BLaER1 (cell line): Measurements from ENCODE around the gene APOL6.

Experiments
- H3K27ac ChIP-seq: shearing (Covaris generic); formaldehyde crosslinking; 2 replicates; pipeline ENCODE4 v1.8.1; 2022
- H3K27me3 ChIP-seq: shearing (Covaris generic); formaldehyde crosslinking; 2 replicates; pipeline ENCODE4 v1.8.1; 2022
- H3K36me3 ChIP-seq: shearing (Covaris generic); formaldehyde crosslinking; 2 replicates; pipeline ENCODE4 v1.8.1; 2022
- H3K4me1 ChIP-seq: shearing (Covaris generic); formaldehyde crosslinking; 2 replicates; pipeline ENCODE4 v1.8.1; 2022
- H3K4me2 ChIP-seq: shearing (Covaris generic); formaldehyde crosslinking; 2 replicates; pipeline ENCODE4 v1.8.1; 2022
- H3K4me3 ChIP-seq: shearing (Covaris generic); formaldehyde crosslinking; 2 replicates; pipeline ENCODE4 v1.8.1; 2022
- H3K9ac ChIP-seq: shearing (Covaris generic); formaldehyde crosslinking; 2 replicates; pipeline ENCODE4 v1.8.1; 2022
- H3K9me3 ChIP-seq: shearing (Covaris generic); formaldehyde crosslinking; 2 replicates; pipeline ENCODE4 v1.8.1; 2022
- H4K20me1 ChIP-seq: shearing (Covaris generic); formaldehyde crosslinking; 2 replicates; pipeline ENCODE4 v1.8.1; 2022
- Cebpa-rat ChIP-seq: shearing (Covaris generic); IDR thresholded peaks from 2 replicates; pipeline ENCODE4 v1.8.1; 2022

APOL6 gene

GRCh38 chr22:35627267-35628041 lies 20.8 kb upstream of the APOL6 start:
- no peak overlapping the region for H3K27ac ChIP-seq
- no peaks in the 10 kb centered on the region for H3K36me3 ChIP-seq
- no peaks in the 10 kb centered on the region for H4K20me1 ChIP-seq
- no peak for TF ChIP-seq Cebpa-rat
- no peaks in the 10 kb centered on the region for H3K9me3 ChIP-seq
- peak overlapping the region; percentile 55 for H3K4me3 ChIP-seq
- no peaks in the 10 kb centered on the region for H3K27me3 ChIP-seq
- H3K9ac ChIP-seq = peak overlapping the region; percentile 48; the same call in 1 of the 2 replicates
- H3K4me1 ChIP-seq = peaks cover 43% of the 10 kb centered on the region
- H3K4me2 ChIP-seq = peak overlapping the region; percentile 82

DNA sequence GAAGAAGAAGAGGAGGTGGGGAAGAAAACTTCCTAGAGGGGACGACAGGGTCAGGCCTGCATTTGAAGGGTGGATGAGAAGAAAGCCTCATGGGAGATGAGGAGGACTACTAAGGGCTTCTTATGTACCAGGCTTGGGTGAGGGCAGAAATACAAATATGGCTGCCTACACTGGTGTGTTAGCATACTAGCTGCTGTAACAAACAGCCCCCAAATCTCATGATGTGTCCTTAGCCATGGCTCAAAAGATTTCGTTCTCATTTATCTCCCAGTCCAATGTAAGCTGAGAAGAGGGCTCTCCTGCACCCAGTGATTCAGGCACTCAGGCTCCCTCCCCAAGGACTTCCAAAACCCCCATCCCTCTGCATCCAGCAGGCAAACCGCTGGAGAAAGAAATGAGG lies 19.5 kb upstream of the APOL6 start:
- no peaks in the 10 kb centered on the region for H3K36me3 ChIP-seq
- no peaks in the 10 kb centered on the region for H4K20me1 ChIP-seq
- H3K4me2 ChIP-seq = 0 out of 2 replicates have a peak overlapping the region, but pooled peaks have one; percentile 60
- no peaks in the 10 kb centered on the region for H3K27me3 ChIP-seq
- H3K4me1 ChIP-seq = peaks cover 42% of the 10 kb centered on the region
- H3K27ac ChIP-seq = no peak overlapping the region
- H3K9ac ChIP-seq = no peak overlapping the region
- TF ChIP-seq Cebpa-rat = no peak
- H3K9me3 ChIP-seq = no peaks in the 10 kb centered on the region
- H3K4me3 ChIP-seq = no peak overlapping the region

DNA sequence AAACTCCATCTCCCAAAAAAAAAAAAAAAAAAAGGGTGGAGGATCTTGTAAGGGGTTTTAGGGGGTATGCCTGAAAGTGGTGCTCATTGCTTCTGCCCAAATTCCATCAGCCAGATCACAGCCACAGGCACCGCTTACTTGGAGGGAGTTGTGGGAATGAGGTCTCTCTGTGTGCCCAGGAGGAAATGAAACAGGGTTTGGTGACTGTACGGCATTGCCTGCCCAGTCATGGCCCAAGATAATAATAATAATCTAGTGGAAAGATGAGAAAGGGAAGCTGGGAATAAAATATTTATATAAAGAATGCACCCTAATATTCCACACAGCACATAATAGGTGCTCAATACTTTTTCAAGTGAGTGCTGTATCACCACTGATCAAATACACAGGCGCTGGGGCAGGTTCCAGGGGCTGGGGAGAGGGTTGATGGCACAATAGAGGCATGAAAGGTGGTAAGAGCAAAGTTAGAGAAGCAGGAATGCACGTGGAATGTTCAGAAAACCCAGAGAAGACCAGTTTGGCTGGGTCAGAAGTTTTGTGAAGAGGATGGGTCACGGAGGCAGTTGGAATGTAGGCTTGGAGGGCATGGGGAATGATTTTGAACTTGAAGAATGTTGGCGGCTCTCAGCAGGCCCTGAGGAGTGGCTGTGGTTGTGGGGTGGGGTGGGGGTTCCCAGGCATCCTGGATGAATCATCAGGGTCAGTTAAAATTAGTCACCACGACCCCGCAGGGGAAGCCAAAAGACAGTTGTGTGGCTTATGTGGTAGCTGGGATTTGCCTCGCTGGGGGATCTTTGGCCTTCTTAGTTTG lies 18.6 kb upstream of the APOL6 start:
- Histone ChIP-seq H3K4me3 (no peak overlapping the region), H3K27ac (no peak overlapping the region), H3K27me3 (no peaks in the 10 kb centered on the region), H3K9me3 (no peaks in the 10 kb centered on the region), H3K9ac (no peak overlapping the region), H4K20me1 (no peaks in the 10 kb centered on the region), H3K36me3 (no peaks in the 10 kb centered on the region), H3K4me2 (peak overlapping the region; percentile 60), H3K4me1 (peaks cover 47% of the 10 kb centered on the region)
- TF ChIP-seq Cebpa-rat = no peak

DNA sequence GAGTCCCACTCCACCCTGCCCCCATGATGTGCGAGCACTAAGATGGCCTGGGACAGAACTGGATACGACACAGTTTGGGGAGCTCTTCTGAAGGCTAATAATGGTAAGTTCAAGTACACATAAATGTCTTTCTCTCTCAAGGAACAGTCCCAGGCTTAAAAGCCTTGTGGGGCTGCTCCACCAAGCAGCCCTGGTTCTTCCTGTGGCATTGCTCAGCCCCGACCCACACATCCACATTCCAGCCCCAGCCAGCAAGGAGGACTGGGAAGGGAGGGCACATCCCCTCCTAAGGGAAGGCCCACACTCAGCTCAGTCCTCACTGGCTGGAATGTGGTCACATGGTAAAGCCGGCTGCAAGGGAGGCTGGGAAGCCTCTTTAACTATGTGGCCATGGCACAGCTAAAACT lies 17.9 kb upstream of the APOL6 start:
- Histone ChIP-seq H3K4me3 (no peak overlapping the region), H3K9me3 (no peaks in the 10 kb centered on the region), H3K4me1 (peaks cover 47% of the 10 kb centered on the region), H3K4me2 (no peak overlapping the region), H4K20me1 (no peaks in the 10 kb centered on the region), H3K27me3 (no peaks in the 10 kb centered on the region), H3K9ac (no peak overlapping the region), H3K36me3 (no peaks in the 10 kb centered on the region), H3K27ac (no peak overlapping the region)
- TF ChIP-seq Cebpa-rat = no peak

DNA sequence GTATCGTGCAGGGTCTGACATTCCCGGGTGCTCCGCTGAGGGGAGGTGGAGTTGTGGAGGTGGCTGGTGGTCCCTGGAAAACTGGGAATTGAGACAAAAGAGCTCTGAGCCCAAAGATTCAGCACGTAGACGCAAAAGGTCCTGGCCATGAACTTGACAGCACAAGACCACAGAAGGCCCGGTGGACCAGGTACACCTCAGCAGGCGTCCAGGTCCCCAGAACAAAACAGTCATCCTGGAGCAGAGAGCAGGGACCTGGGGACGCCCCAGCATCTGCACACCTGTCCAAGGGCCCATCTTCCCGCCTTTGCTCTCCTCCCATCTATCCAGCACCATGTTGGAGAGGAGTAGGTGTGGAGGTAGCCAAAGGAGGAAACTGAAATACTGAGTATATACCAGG lies 17.4 kb upstream of the APOL6 start:
- H3K27me3 ChIP-seq = no peaks in the 10 kb centered on the region
- H3K4me2 ChIP-seq = no peak overlapping the region
- H3K4me1 ChIP-seq = peaks cover 44% of the 10 kb centered on the region
- H3K4me3 ChIP-seq = no peak overlapping the region
- no peaks in the 10 kb centered on the region for H3K9me3 ChIP-seq
- H3K36me3 ChIP-seq = no peaks in the 10 kb centered on the region
- TF ChIP-seq Cebpa-rat = no peak
- H4K20me1 ChIP-seq = no peaks in the 10 kb centered on the region
- H3K27ac ChIP-seq = no peak overlapping the region
- no peak overlapping the region for H3K9ac ChIP-seq

- Histone ChIP-seq H3K4me1 (peaks cover 37% of the 10 kb centered on the region), H3K27me3 (no peaks in the 10 kb centered on the region), H4K20me1 (no peaks in the 10 kb centered on the region), H3K27ac (no peak overlapping the region), H3K4me3 (no peak overlapping the region), H3K4me2 (no peak overlapping the region), H3K9me3 (no peaks in the 10 kb centered on the region), H3K9ac (no peak overlapping the region), H3K36me3 (no peaks in the 10 kb centered on the region)
- TF ChIP-seq Cebpa-rat = no peak
Observed at GRCh38 chr22:35631597-35631996, 16.6 kb upstream of the APOL6 start.

GRCh38 chr22:35632935-35633334 lies 15.3 kb upstream of the APOL6 start:
- Histone ChIP-seq H3K36me3 (no peaks in the 10 kb centered on the region), H3K27ac (no peak overlapping the region), H4K20me1 (no peaks in the 10 kb centered on the region), H3K27me3 (no peaks in the 10 kb centered on the region), H3K4me3 (no peak overlapping the region), H3K4me2 (no peak overlapping the region), H3K4me1 (peaks cover 24% of the 10 kb centered on the region), H3K9ac (no peak overlapping the region), H3K9me3 (no peaks in the 10 kb centered on the region)
- TF ChIP-seq Cebpa-rat = no peak

DNA sequence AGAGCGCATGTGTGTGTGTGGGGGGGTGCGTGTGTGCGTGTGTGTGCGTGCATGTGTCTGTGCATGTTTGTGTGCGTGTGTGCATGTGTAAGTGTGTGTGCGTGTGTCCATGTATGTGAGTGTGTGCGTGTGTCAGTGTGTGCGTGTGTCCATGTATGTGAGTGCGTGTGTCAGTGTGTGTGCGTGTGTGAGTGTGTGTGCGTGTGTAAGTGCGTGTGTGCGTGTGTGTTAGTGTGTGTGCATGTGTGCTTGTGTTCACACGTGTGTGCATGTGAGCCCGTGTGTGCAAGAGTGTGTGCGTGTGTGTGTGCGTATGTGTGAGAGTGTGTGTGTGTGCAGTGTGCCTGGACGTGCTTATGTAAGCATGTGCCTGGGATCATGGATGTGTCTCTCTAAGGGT lies 14.7 kb upstream of the APOL6 start:
- Histone ChIP-seq H3K4me1 (peaks cover 20% of the 10 kb centered on the region), H3K9me3 (no peaks in the 10 kb centered on the region), H4K20me1 (no peaks in the 10 kb centered on the region), H3K9ac (no peak overlapping the region), H3K4me2 (no peak overlapping the region), H3K36me3 (no peaks in the 10 kb centered on the region), H3K27me3 (no peaks in the 10 kb centered on the region), H3K27ac (no peak overlapping the region), H3K4me3 (no peak overlapping the region)
- no peak for TF ChIP-seq Cebpa-rat

- Histone ChIP-seq H3K4me3 (no peak overlapping the region), H3K27me3 (no peaks in the 10 kb centered on the region), H3K36me3 (no peaks in the 10 kb centered on the region), H3K9ac (no peak overlapping the region), H3K4me2 (no peak overlapping the region), H3K4me1 (peaks cover 15% of the 10 kb centered on the region), H4K20me1 (no peaks in the 10 kb centered on the region), H3K9me3 (no peaks in the 10 kb centered on the region), H3K27ac (no peak overlapping the region)
- no peak for TF ChIP-seq Cebpa-rat
Observed at GRCh38 chr22:35634015-35634414, 14.2 kb upstream of the APOL6 start.

GRCh38 chr22:35634943-35635540 lies 13.2 kb upstream of the APOL6 start:
- H3K4me3 ChIP-seq = no peak overlapping the region
- no peak overlapping the region for H3K9ac ChIP-seq
- peaks cover 5% of the 10 kb centered on the region; the same call in 1 of the 2 replicates for H3K4me1 ChIP-seq
- H3K27ac ChIP-seq = no peak overlapping the region
- no peak for TF ChIP-seq Cebpa-rat
- no peaks in the 10 kb centered on the region for H3K27me3 ChIP-seq
- H4K20me1 ChIP-seq = no peaks in the 10 kb centered on the region
- no peaks in the 10 kb centered on the region for H3K9me3 ChIP-seq
- no peak overlapping the region for H3K4me2 ChIP-seq
- no peaks in the 10 kb centered on the region for H3K36me3 ChIP-seq
